CD14-positive monocyte (primary cell): ENCODE measurements around the gene UGT1A9. TPM values are rescaled to one million over a fixed set of nuclear protein-coding genes. Genes with fewer than 3 reads are reported as not detected.

Experiments
- DNase-seq, 3 donors: peaks; one replicate each; pipeline ENCODE4 v3.0.0-alpha.2; 2011 to 2022
- H2AFZ ChIP-seq: 2 replicates; pipeline ENCODE4 v1.6.0; 2012; ENCODE audit warnings: mild to moderate bottlenecking, low read depth, low read length, inconsistent platforms; ENCODE audit not compliant: insufficient read depth, poor library complexity, severe bottlenecking
- H3K27ac ChIP-seq, 2 donors: 1 replicate in 1 of 2; 2 replicates in 1 of 2; pipeline ENCODE4 v1.5.1; 2012 to 2013; ENCODE audit warnings: low read length in 2 of 2, control low read depth in 1 of 2, inconsistent platforms in 1 of 2, low read depth in 1 of 2, mild to moderate bottlenecking in 1 of 2
- H3K27me3 ChIP-seq, 2 donors: one replicate each; pipeline versions ENCODE4 v1.6.0 to v1.6.1; 2011 to 2013; ENCODE audit warnings: low read length in 2 of 2; ENCODE audit not compliant: control insufficient read depth in 2 of 2, insufficient read depth in 2 of 2
- H3K36me3 ChIP-seq, 2 donors: replicated peaks in 1 of 2; 1 replicate in 1 of 2; 2 replicates in 1 of 2; pipeline versions ENCODE4 v1.5.1 to v1.6.1; 2012 to 2013; ENCODE audit warnings: low read length in 2 of 2, control low read depth in 1 of 2, inconsistent platforms in 1 of 2, mild to moderate bottlenecking in 1 of 2; ENCODE audit not compliant: insufficient read depth in 2 of 2, control insufficient read depth in 1 of 2
- H3K4me1 ChIP-seq, 2 donors: 1 replicate in 1 of 2; 2 replicates in 1 of 2; pipeline versions ENCODE4 v1.5.1 to v1.6.1; 2012 to 2013; ENCODE audit warnings: low read length in 2 of 2, control low read depth in 1 of 2, inconsistent platforms in 1 of 2, mild to moderate bottlenecking in 1 of 2, moderate library complexity in 1 of 2; ENCODE audit not compliant: insufficient read depth in 2 of 2, control insufficient read depth in 1 of 2
- H3K4me2 ChIP-seq: replicated peaks from 2 replicates; pipeline ENCODE3; 2012; ENCODE audit warnings: low read length, moderate library complexity, mild to moderate bottlenecking; ENCODE audit not compliant: poor library complexity, severe bottlenecking; ENCODE audit errors: extremely low read depth
- H3K4me3 ChIP-seq, 3 experiments: fragments of 200-600 bp in 1 of 3; sonication (generic) in 1 of 3; replicated peaks in 1 of 3; 1 replicate in 2 of 3; 2 replicates in 1 of 3; pipeline ENCODE4 v1.5.1; 2011 to 2013; ENCODE audit warnings: low read length in 3 of 3, mild to moderate bottlenecking in 3 of 3, control low read depth in 2 of 3, low read depth in 2 of 3, inconsistent platforms in 1 of 3, moderate library complexity in 1 of 3
- H3K79me2 ChIP-seq: 2 replicates; pipeline ENCODE4 v1.6.0; 2012; ENCODE audit warnings: mild to moderate bottlenecking, control low read depth, inconsistent platforms, low read length, moderate library complexity; ENCODE audit not compliant: insufficient read depth
- H3K9ac ChIP-seq: 2 replicates; pipeline ENCODE4 v1.6.0; 2017; ENCODE audit warnings: low read length, mild to moderate bottlenecking; ENCODE audit not compliant: insufficient read depth, poor library complexity, severe bottlenecking
- H3K9me3 ChIP-seq, 2 donors: replicated peaks in 1 of 2; 1 replicate in 1 of 2; 2 replicates in 1 of 2; pipeline versions ENCODE4 v1.5.1 to v1.6.1; 2012 to 2013; ENCODE audit warnings: low read length in 2 of 2, control low read depth in 1 of 2; ENCODE audit not compliant: control insufficient read depth in 1 of 2, insufficient read depth in 1 of 2
- H4K20me1 ChIP-seq: 2 replicates; pipeline ENCODE4 v1.6.0; 2012; ENCODE audit warnings: mild to moderate bottlenecking, low read length, control low read depth, moderate library complexity; ENCODE audit not compliant: insufficient read depth
- H3K27ac Mint-ChIP-seq, 7 donors: one replicate each; pipeline ENCODE4 v1.8.0; 2020; ENCODE audit warnings: mild to moderate bottlenecking in 7 of 7, mixed read lengths in 7 of 7, moderate library complexity in 6 of 7, inconsistent platforms in 2 of 7
- H3K27me3 Mint-ChIP-seq, 3 donors: one replicate each; pipeline ENCODE4 v1.8.0; 2021 to 2022; ENCODE audit warnings: low read depth in 3 of 3, mild to moderate bottlenecking in 3 of 3, mixed read lengths in 3 of 3, moderate library complexity in 3 of 3, inconsistent platforms in 1 of 3
- H3K36me3 Mint-ChIP-seq, 2 donors: one replicate each; pipeline ENCODE4 v1.8.0; 2020; ENCODE audit warnings: mixed read lengths in 2 of 2, inconsistent platforms in 1 of 2, mild to moderate bottlenecking in 1 of 2
- H3K4me1 Mint-ChIP-seq: one replicate; pipeline ENCODE4 v1.8.0; 2020; ENCODE audit warnings: mild to moderate bottlenecking, mixed read lengths
- H3K4me3 Mint-ChIP-seq, 2 donors: one replicate each; pipeline ENCODE4 v1.8.0; 2020; ENCODE audit warnings: mild to moderate bottlenecking in 2 of 2, mixed read lengths in 2 of 2, moderate library complexity in 1 of 2
- H3K9me3 Mint-ChIP-seq, 7 donors: one replicate each; pipeline ENCODE4 v1.8.0; 2020 to 2022; ENCODE audit warnings: mixed read lengths in 7 of 7, mild to moderate bottlenecking in 6 of 7, moderate library complexity in 6 of 7, inconsistent platforms in 2 of 7
- CTCF ChIP-seq: fragments of 200-600 bp; IDR thresholded peaks from one replicate; pipeline ENCODE4 v1.8.0; 2022; ENCODE audit warnings: antibody characterized with exemption, mild to moderate bottlenecking
- WGBS: methylation state at CpG from one replicate; pipeline ENCODE4 v1.1.5; 2013; ENCODE audit warnings: missing lambda C conversion rate; ENCODE audit not compliant: insufficient coverage; 5-methylcytosine and 5-hydroxymethylcytosine counted together
- intact Hi-C, 2 donors: fragments of 100-400 bp; cut with micrococcal nuclease; formaldehyde crosslinking; loops; one replicate each; pipeline versions ENCODE4 v1.15.0 to v1.15.1; 2023
- polyA plus RNA-seq, 3 donors: library from polyadenylated mRNA; depleted of rRNA in 1 of 3; unstranded in 2 of 3; stranded (reverse) in 1 of 3; fragments of 300-500 nt in 2 of 3; fragments of >200 nt in 1 of 3; fragmentation: Illumina TruSeq in 2 of 3; gene quantifications; 1 replicate in 2 of 3; 2 replicates in 1 of 3; pipeline ENCODE4 v1.2.3, GENCODE V29; 2012 to 2021

Gene UGT1A9
- polyA plus RNA-seq, 3 donors = not detected

- H3K27ac Mint-ChIP-seq = no peak overlapping the region
- no peaks in the 10 kb centered on the region for H3K36me3 Mint-ChIP-seq
- H3K4me1 Mint-ChIP-seq = peaks cover 2% of the 10 kb centered on the region
- Histone ChIP-seq H3K36me3 (no peaks in the 10 kb centered on the region), H4K20me1 (no peaks in the 10 kb centered on the region), H3K79me2 (no peaks in the 10 kb centered on the region), H3K27me3 (no peaks in the 10 kb centered on the region), H3K4me2 (no peak overlapping the region), H2AFZ (no peak overlapping the region), H3K4me3 (no peak overlapping the region), H3K9ac (no peak overlapping the region), H3K4me1 (no peaks in the 10 kb centered on the region), H3K9me3 (no peaks in the 10 kb centered on the region), H3K27ac (no peak overlapping the region)
- peaks cover 0 to 4% (median 0%) of the 10 kb centered on the region in 3 donors for H3K27me3 Mint-ChIP-seq
- WGBS = no CpG with 5 or more reads among the region's 1 CpG
- peaks cover 0 to 5% (median 0%) of the 10 kb centered on the region in 7 donors for H3K9me3 Mint-ChIP-seq
- TF ChIP-seq CTCF = no peak
- no peak for DNase-seq
- intact Hi-C loops = no loop called here
- H3K4me3 Mint-ChIP-seq = no peak overlapping the region
These were observed 12.9 kb downstream of the UGT1A9 start for GRCh38 chr2:233684640-233685039.

- no peak for DNase-seq
- no CpG with 5 or more reads among the region's 5 CpGs for WGBS
- H3K9me3 Mint-ChIP-seq = peaks cover 0 to 5% (median 0%) of the 10 kb centered on the region in 7 donors
- no peak for TF ChIP-seq CTCF
- no peaks in the 10 kb centered on the region for H3K27me3 ChIP-seq
- no peaks in the 10 kb centered on the region for H3K27me3 Mint-ChIP-seq
- H3K4me1 ChIP-seq = no peaks in the 10 kb centered on the region
- H4K20me1 ChIP-seq = no peaks in the 10 kb centered on the region
- H3K4me3 Mint-ChIP-seq = no peak overlapping the region
- H3K79me2 ChIP-seq = no peaks in the 10 kb centered on the region
- H3K4me2 ChIP-seq = no peak overlapping the region
- H3K9me3 ChIP-seq = no peaks in the 10 kb centered on the region
- H2AFZ ChIP-seq = no peak overlapping the region
- no peak overlapping the region for H3K9ac ChIP-seq
- no peak overlapping the region for H3K27ac Mint-ChIP-seq
- H3K27ac ChIP-seq = no peak overlapping the region
- H3K36me3 ChIP-seq = no peaks in the 10 kb centered on the region
- no peaks in the 10 kb centered on the region for H3K36me3 Mint-ChIP-seq
- peaks cover 2% of the 10 kb centered on the region for H3K4me1 Mint-ChIP-seq
- intact Hi-C loops = no loop called here
- H3K4me3 ChIP-seq = no peak overlapping the region
These were observed 15.2 kb downstream of the UGT1A9 start for GRCh38 chr2:233686928-233687327.
